HUES6 (cell line): ENCODE data around the gene RASGRF2.

ENCODE experiments used
- H3K27ac ChIP-seq: 2 replicates; pipeline ENCODE4 v1.7.0; 2013; ENCODE audit warnings: low read depth, mild to moderate bottlenecking, low read length, inconsistent platforms
- H3K27me3 ChIP-seq: 2 replicates; pipeline ENCODE4 v1.6.1; 2013; ENCODE audit warnings: low read length; ENCODE audit not compliant: control insufficient read depth, insufficient read depth
- H3K36me3 ChIP-seq: 2 replicates; pipeline ENCODE4 v1.6.1; 2013; ENCODE audit warnings: low read length; ENCODE audit not compliant: control insufficient read depth, insufficient read depth
- H3K4me1 ChIP-seq: 2 replicates; pipeline ENCODE4 v1.6.1; 2013; ENCODE audit warnings: low read length; ENCODE audit not compliant: control insufficient read depth, insufficient read depth
- H3K4me3 ChIP-seq: 2 replicates; pipeline ENCODE4 v1.5.1; 2013; ENCODE audit warnings: low read depth, low read length
- H3K9ac ChIP-seq: one replicate; pipeline ENCODE4 v1.6.1; 2013; ENCODE audit warnings: mild to moderate bottlenecking, low read length
- H3K9me3 ChIP-seq: 2 replicates; pipeline ENCODE4 v1.6.1; 2013; ENCODE audit warnings: low read depth, low read length; ENCODE audit not compliant: control insufficient read depth, insufficient read depth

RASGRF2 gene

GRCh38 chr5:80928073-80928472 lies 32.1 kb upstream of the RASGRF2 start:
- H3K27me3 ChIP-seq: no peaks in the 10 kb centered on the region

GRCh38 chr5:80930940-80931339 lies 29.2 kb upstream of the RASGRF2 start:
- Histone ChIP-seq H3K27me3 (no peaks in the 10 kb centered on the region), H3K27ac (no peak overlapping the region), H3K4me3 (no peak overlapping the region), H3K9ac (no peak overlapping the region), H3K36me3 (no peaks in the 10 kb centered on the region), H3K4me1 (no peaks in the 10 kb centered on the region), H3K9me3 (no peaks in the 10 kb centered on the region)

More at GRCh38 chr5:80928073-80928472, 32.1 kb upstream of the RASGRF2 start:
- Histone ChIP-seq H3K9ac (no peak overlapping the region), H3K36me3 (no peaks in the 10 kb centered on the region), H3K9me3 (no peaks in the 10 kb centered on the region), H3K4me1 (no peaks in the 10 kb centered on the region), H3K4me3 (no peak overlapping the region), H3K27ac (no peak overlapping the region)

GRCh38 chr5:80931411-80931810 lies 28.8 kb upstream of the RASGRF2 start:
- Histone ChIP-seq H3K9me3 (no peaks in the 10 kb centered on the region), H3K27me3 (no peaks in the 10 kb centered on the region), H3K9ac (no peak overlapping the region), H3K4me1 (no peaks in the 10 kb centered on the region), H3K36me3 (no peaks in the 10 kb centered on the region), H3K27ac (no peak overlapping the region), H3K4me3 (no peak overlapping the region)

GRCh38 chr5:80933036-80933435 lies 27.1 kb upstream of the RASGRF2 start:
- H3K9ac ChIP-seq: no peak overlapping the region
- no peak overlapping the region for H3K4me3 ChIP-seq
- no peaks in the 10 kb centered on the region for H3K4me1 ChIP-seq
- no peaks in the 10 kb centered on the region for H3K36me3 ChIP-seq
- H3K27me3 ChIP-seq: no peaks in the 10 kb centered on the region
- no peak overlapping the region for H3K27ac ChIP-seq
- no peaks in the 10 kb centered on the region for H3K9me3 ChIP-seq

- no peak overlapping the region for H3K27ac ChIP-seq
- no peak overlapping the region for H3K9ac ChIP-seq
- no peaks in the 10 kb centered on the region for H3K4me1 ChIP-seq
- no peaks in the 10 kb centered on the region for H3K36me3 ChIP-seq
- no peak overlapping the region for H3K4me3 ChIP-seq
- no peaks in the 10 kb centered on the region for H3K9me3 ChIP-seq
- H3K27me3 ChIP-seq: no peaks in the 10 kb centered on the region
These were observed 25.4 kb upstream of the RASGRF2 start for GRCh38 chr5:80934751-80935150.

GRCh38 chr5:80935811-80936385 lies 24.3 kb upstream of the RASGRF2 start:
- H3K36me3 ChIP-seq: no peaks in the 10 kb centered on the region
- no peaks in the 10 kb centered on the region for H3K27me3 ChIP-seq
- H3K9me3 ChIP-seq: no peaks in the 10 kb centered on the region
- no peak overlapping the region for H3K9ac ChIP-seq
- no peaks in the 10 kb centered on the region for H3K4me1 ChIP-seq
- H3K4me3 ChIP-seq: no peak overlapping the region
- no peak overlapping the region for H3K27ac ChIP-seq

- Histone ChIP-seq H3K36me3 (no peaks in the 10 kb centered on the region), H3K9me3 (no peaks in the 10 kb centered on the region), H3K4me3 (no peak overlapping the region), H3K4me1 (no peaks in the 10 kb centered on the region), H3K27ac (no peak overlapping the region), H3K27me3 (no peaks in the 10 kb centered on the region), H3K9ac (no peak overlapping the region)
These were observed 23.3 kb upstream of the RASGRF2 start for GRCh38 chr5:80936881-80937280.

- H3K27me3 ChIP-seq: no peaks in the 10 kb centered on the region
- H3K4me3 ChIP-seq: no peak overlapping the region
- H3K27ac ChIP-seq: no peak overlapping the region
- H3K4me1 ChIP-seq: peaks cover 5% of the 10 kb centered on the region; the same call in 1 of the 2 replicates
- H3K9me3 ChIP-seq: no peaks in the 10 kb centered on the region
- H3K36me3 ChIP-seq: no peaks in the 10 kb centered on the region
- no peak overlapping the region for H3K9ac ChIP-seq
These were observed 22.4 kb upstream of the RASGRF2 start for GRCh38 chr5:80937584-80938356.

- no peaks in the 10 kb centered on the region for H3K36me3 ChIP-seq
- H3K27me3 ChIP-seq: no peaks in the 10 kb centered on the region
- H3K4me3 ChIP-seq: no peak overlapping the region
- H3K27ac ChIP-seq: no peak overlapping the region
- H3K9me3 ChIP-seq: no peaks in the 10 kb centered on the region
- no peak overlapping the region for H3K9ac ChIP-seq
- H3K4me1 ChIP-seq: peaks cover 6% of the 10 kb centered on the region; the same call in 1 of the 2 replicates
These were observed 18.7 kb upstream of the RASGRF2 start for GRCh38 chr5:80941496-80941895.

- Histone ChIP-seq H3K4me3 (no peak overlapping the region), H3K9ac (no peak overlapping the region), H3K4me1 (peaks cover 14% of the 10 kb centered on the region), H3K9me3 (no peaks in the 10 kb centered on the region), H3K27ac (no peak overlapping the region), H3K27me3 (no peaks in the 10 kb centered on the region; the same call in 1 of the 2 replicates), H3K36me3 (no peaks in the 10 kb centered on the region)
These were observed 8.8 kb upstream of the RASGRF2 start for GRCh38 chr5:80951366-80951765.

GRCh38 chr5:80953587-80953986 lies 6.6 kb upstream of the RASGRF2 start:
- Histone ChIP-seq H3K36me3 (no peaks in the 10 kb centered on the region), H3K4me1 (peaks cover 33% of the 10 kb centered on the region), H3K9me3 (no peaks in the 10 kb centered on the region), H3K27me3 (peaks cover 7% of the 10 kb centered on the region; the same call in 1 of the 2 replicates), H3K27ac (no peak overlapping the region), H3K9ac (no peak overlapping the region), H3K4me3 (no peak overlapping the region)
